ENCODE measurements around the gene NRP2. TPM values are rescaled to one million over a fixed set of nuclear protein-coding genes. Genes with fewer than 3 reads are reported as not detected.

The NRP2 gene
- total and polyA plus RNA-seq, 2 of the 13 experiments (the other 11 are each of a cell fraction or from before 2014, with no cell fraction given), result 0.65 to 1.4 TPM

GRCh38 chr2:205734436-205735037 is 52.2 kb downstream of the NRP2 start (continued):
- TF ChIP-seq SATB2 (CRISPR knock-in tag; IDR thresholded peaks at IDR 0.05) (no peak), CC2D1A (CRISPR knock-in tag; IDR thresholded peaks at IDR 0.05) (no peak), FLYWCH1 (CRISPR knock-in tag; IDR thresholded peaks at IDR 0.05) (no peak), GATAD1 (CRISPR knock-in tag; IDR thresholded peaks at IDR 0.05) (no peak), EEA1 (CRISPR knock-in tag; IDR thresholded peaks at IDR 0.05; ENCODE audit: borderline replicate concordance) (no peak), MAFK (conservative IDR thresholded peaks at IDR 0.05 in 1 of 2, IDR thresholded peaks at IDR 0.05 in 1 of 2; ENCODE audit: low read length in 2 of 2) (peak; percentile 95 to 97), AFF4 (CRISPR knock-in tag; IDR thresholded peaks at IDR 0.05) (no peak), SCMH1 (CRISPR knock-in tag; IDR thresholded peaks at IDR 0.05; ENCODE audit: borderline replicate concordance) (no peak), CENPX (CRISPR knock-in tag; IDR thresholded peaks at IDR 0.05) (no peak), SOX5 (CRISPR knock-in tag; IDR thresholded peaks at IDR 0.05; ENCODE audit: borderline replicate concordance) (no peak), ZSCAN21 (CRISPR knock-in tag; IDR thresholded peaks at IDR 0.05; ENCODE audit: borderline replicate concordance) (no peak), ZNF672 (CRISPR knock-in tag; IDR thresholded peaks at IDR 0.05) (no peak), THRA (CRISPR knock-in tag; IDR thresholded peaks at IDR 0.05; ENCODE audit: borderline replicate concordance) (no peak), SP4 (CRISPR knock-in tag; IDR thresholded peaks at IDR 0.05) (no peak), HNF4A (CRISPR knock-in tag; IDR thresholded peaks at IDR 0.05) (no peak), ZMYM4 (CRISPR knock-in tag; IDR thresholded peaks at IDR 0.05) (no peak), HES4 (CRISPR knock-in tag; IDR thresholded peaks at IDR 0.05; ENCODE audit: borderline replicate concordance) (no peak), ZNF256 (CRISPR knock-in tag; conservative IDR thresholded peaks at IDR 0.05) (no peak), NBN (conservative IDR thresholded peaks at IDR 0.05) (no peak), ARID4A (CRISPR knock-in tag; IDR thresholded peaks at IDR 0.05; ENCODE audit: borderline replicate concordance) (no peak)
